ENCODE results near the gene EGLN1. TPM values are rescaled to one million over a fixed set of nuclear protein-coding genes. Genes with fewer than 3 reads are reported as not detected.
A peak's percentile ranks its signal among the peaks of the same experiment; 100 is the strongest.

EGLN1 gene
- total RNA-seq, 1 donor: 44.1 TPM

DNA sequence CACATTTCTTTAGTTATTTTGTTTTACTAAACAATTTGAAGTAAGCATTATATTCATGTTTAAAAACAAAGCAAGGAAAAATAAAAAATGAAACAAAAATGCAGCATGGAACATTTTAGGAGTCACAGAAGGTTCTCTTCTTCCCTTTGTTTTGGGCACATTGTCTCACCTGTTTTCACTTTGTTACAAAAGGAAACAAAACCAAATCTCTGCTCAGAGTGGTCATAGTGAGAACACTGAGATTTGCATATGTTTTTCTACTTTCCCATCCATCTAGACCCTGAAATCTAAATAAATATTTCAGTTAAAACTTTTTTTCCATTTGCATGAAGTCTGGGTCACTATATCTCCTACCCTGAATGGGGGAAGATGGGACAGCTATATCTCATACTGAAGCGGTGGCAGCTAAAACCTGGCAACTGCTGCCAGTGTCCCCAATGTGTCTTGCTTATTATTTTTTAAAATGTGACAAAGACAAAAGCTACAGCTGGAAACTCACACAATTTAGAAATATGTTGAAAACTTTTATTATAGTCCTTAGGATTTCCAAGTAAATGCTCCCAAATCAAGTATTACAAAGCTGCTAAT, 87.9 kb downstream of the EGLN1 start:
- peak overlapping the region; percentile 64 for H3K4me3 ChIP-seq (ENCODE audit: low read depth, low read length)
- DNase-seq (ENCODE audit: low read depth): no peak
- TF ChIP-seq, protein P1, sequence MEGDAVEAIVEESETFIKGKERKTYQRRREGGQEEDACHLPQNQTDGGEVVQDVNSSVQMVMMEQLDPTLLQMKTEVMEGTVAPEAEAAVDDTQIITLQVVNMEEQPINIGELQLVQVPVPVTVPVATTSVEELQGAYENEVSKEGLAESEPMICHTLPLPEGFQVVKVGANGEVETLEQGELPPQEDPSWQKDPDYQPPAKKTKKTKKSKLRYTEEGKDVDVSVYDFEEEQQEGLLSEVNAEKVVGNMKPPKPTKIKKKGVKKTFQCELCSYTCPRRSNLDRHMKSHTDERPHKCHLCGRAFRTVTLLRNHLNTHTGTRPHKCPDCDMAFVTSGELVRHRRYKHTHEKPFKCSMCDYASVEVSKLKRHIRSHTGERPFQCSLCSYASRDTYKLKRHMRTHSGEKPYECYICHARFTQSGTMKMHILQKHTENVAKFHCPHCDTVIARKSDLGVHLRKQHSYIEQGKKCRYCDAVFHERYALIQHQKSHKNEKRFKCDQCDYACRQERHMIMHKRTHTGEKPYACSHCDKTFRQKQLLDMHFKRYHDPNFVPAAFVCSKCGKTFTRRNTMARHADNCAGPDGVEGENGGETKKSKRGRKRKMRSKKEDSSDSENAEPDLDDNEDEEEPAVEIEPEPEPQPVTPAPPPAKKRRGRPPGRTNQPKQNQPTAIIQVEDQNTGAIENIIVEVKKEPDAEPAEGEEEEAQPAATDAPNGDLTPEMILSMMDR (IDR thresholded peaks at IDR 0.05; ENCODE audit: insufficient read depth, low read length): no peak

DNA sequence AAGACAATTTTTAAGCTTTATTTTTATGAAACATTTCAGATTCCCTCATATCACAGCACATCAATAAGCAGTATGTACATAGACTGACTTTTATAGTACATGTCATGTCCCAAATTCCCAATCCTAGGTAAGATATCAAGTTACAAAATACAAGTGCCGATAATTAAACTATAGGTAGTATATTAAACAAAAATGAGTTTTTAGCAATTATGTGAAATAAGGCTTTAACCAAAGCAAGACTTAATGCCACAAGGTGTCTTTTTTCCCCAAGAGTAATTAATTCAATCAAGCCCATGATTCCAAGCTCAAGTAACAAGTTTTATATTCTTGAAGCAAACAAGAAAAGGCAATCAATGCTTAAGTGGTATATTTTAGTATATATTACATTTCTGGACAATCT, 89.3 kb downstream of the EGLN1 start:
- no peak for DNase-seq (ENCODE audit: low read depth)
- no peak overlapping the region for H3K4me3 ChIP-seq (ENCODE audit: low read depth, low read length)
- TF ChIP-seq, protein P1 (IDR thresholded peaks at IDR 0.05; ENCODE audit: insufficient read depth, low read length): no peak

DNA sequence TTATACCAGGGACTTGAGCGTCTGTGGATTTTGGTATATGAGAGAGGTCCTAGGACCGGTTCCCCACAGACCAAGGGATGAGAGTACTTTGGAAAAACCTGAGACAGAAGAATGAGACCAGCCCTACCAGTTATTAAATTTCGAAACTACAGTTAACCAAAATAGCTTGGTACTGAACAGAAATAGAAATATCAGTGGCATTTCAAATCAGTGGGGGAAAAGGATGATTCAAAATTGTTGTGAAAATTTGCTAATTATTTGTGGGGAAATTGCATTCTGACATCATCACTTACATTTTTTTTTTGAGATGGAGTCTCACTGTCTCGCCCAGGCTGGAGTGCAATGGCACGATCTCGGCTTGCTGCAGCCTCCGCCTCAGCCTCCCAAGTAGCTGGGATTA, 92.6 kb downstream of the EGLN1 start:
- DNase-seq (ENCODE audit: low read depth): no peak
- TF ChIP-seq, protein P1 (IDR thresholded peaks at IDR 0.05; ENCODE audit: insufficient read depth, low read length): no peak
- no peak overlapping the region for H3K4me3 ChIP-seq (ENCODE audit: low read depth, low read length)

DNA sequence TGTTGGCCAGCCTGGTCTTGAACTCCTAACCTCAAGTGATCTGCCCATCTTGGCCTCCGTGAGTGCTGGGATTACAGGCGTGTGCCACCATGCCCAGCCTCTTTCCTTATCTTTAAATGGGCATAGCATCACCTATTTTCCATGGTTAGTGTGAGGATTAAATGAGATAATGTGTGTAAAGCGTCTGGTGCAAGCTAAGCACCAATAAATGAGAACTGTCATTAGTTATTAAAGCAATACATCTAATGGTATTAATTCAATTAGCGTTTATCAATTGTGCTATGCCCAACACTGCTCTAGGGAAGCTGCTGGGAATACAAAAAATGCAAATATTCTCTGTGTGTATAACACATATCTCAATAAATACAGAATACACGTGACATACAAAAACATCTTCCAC, 94.5 kb downstream of the EGLN1 start:
- DNase-seq (ENCODE audit: low read depth): no peak
- TF ChIP-seq, protein P1 (IDR thresholded peaks at IDR 0.05; ENCODE audit: insufficient read depth, low read length): no peak
- no peak overlapping the region for H3K4me3 ChIP-seq (ENCODE audit: low read depth, low read length)

DNA sequence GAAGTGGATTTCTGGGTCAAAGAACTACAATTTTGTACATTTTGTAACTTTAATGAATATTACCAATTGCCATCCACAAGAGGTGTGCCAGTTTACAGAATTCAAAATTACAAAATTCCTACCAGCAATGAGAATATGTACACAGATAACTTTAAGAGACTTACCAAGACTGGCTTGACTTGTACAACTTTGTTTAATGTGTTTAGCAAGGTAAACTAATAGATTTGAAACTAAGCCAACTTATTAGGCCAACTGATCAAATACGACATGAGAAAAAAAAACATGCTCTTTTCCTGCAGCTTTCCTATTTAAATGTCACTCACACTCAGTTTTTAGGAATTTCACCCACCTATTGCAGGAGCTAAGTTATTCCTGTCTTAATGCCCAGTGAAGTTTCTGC, 95.8 kb downstream of the EGLN1 start:
- H3K4me3 ChIP-seq (ENCODE audit: low read depth, low read length): no peak overlapping the region
- TF ChIP-seq, protein P1 (IDR thresholded peaks at IDR 0.05; ENCODE audit: insufficient read depth, low read length): no peak
- DNase-seq (ENCODE audit: low read depth): no peak

DNA sequence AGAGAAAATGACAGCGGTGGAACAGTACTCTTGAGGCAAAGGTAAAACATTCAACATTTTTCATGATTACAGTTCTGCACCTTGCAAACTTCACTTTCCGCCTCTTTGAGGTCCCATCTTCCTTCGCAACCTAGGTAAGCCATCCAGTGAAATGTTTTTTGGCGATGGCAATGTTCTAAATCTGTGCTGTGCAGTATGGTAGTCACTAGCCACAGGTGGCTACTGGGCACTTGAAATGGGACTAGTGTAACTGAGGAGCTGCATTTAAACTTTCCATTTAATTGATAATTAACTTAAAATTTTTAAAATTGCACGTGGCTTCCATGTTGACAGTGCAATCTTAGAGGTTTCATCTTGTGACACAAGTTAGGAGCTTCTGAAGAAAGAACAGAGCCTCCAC, 97.4 kb downstream of the EGLN1 start:
- no peak for DNase-seq (ENCODE audit: low read depth)
- H3K4me3 ChIP-seq (ENCODE audit: low read depth, low read length): no peak overlapping the region
- TF ChIP-seq, protein P1 (IDR thresholded peaks at IDR 0.05; ENCODE audit: insufficient read depth, low read length): no peak
